ENCODE data around the gene STAT5B. TPM values are rescaled to one million over a fixed set of nuclear protein-coding genes. Genes with fewer than 3 reads are reported as not detected.

Gene STAT5B
- total RNA-seq, 1 experiment from 2014 or later, result 7.1 TPM

DNA sequence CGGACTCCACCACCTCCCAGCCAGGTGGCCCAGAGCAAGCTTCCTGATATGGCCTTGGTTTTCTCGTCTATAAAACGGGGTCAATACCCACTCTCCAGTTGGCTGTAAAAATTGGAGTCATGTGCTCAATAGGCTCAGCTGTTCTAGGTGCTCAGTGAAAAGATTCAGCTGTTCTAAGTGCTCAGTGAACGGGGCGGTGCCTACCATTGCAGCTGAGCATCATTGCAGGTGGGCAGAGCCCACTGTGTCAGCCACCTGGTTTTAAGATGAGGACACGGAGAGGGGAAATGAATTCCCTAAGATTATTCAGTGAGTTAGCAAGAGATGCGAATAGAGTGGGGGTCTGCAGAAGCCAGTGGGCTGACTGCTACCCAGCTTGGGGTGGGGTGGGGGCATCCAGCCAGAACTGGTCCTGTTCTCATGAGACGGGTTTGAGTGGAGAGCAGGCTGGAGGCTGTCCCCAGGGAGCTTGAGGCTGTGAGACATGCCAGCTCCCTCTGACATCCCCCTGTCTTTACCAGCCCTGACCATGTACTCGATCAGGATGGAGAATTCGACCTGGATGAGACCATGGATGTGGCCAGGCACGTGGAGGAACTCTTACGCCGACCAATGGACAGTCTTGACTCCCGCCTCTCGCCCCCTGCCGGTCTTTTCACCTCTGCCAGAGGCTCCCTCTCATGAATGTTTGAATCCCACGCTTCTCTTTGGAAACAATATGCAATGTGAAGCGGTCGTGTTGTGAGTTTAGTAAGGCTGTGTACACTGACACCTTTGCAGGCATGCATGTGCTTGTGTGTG is 34.0 kb upstream of the STAT5B start (continued):
- TF ChIP-seq, protein P1, sequence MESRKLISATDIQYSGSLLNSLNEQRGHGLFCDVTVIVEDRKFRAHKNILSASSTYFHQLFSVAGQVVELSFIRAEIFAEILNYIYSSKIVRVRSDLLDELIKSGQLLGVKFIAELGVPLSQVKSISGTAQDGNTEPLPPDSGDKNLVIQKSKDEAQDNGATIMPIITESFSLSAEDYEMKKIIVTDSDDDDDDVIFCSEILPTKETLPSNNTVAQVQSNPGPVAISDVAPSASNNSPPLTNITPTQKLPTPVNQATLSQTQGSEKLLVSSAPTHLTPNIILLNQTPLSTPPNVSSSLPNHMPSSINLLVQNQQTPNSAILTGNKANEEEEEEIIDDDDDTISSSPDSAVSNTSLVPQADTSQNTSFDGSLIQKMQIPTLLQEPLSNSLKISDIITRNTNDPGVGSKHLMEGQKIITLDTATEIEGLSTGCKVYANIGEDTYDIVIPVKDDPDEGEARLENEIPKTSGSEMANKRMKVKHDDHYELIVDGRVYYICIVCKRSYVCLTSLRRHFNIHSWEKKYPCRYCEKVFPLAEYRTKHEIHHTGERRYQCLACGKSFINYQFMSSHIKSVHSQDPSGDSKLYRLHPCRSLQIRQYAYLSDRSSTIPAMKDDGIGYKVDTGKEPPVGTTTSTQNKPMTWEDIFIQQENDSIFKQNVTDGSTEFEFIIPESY (IDR thresholded peaks at IDR 0.05; ENCODE audit: extremely low read depth, insufficient replicate concordance, low read length), result no peak
- no peak for TF ChIP-seq POLR2AphosphoS5 (IDR thresholded peaks at IDR 0.05; ENCODE audit: low read depth, low read length)
- TF ChIP-seq TCF7L2 (IDR thresholded peaks at IDR 0.05; ENCODE audit: borderline replicate concordance, extremely low read depth, insufficient read depth, insufficient read length), result no peak
- TF ChIP-seq CBX3 (IDR thresholded peaks at IDR 0.05; ENCODE audit: low read depth), result no peak

- Histone ChIP-seq H3K9me3 (ENCODE audit: control insufficient read depth in 1 of 2, insufficient read depth in 1 of 2, low read depth in 1 of 2, low read length in 2 of 2) (no peaks in the 10 kb centered on the region), H2AFZ (ENCODE audit: low read depth, low read length, poor library complexity, severe bottlenecking) (no peak overlapping the region), H3K27me3 (ENCODE audit: insufficient read depth, low read length) (no peaks in the 10 kb centered on the region), H3K36me3 (ENCODE audit: control insufficient read depth in 1 of 2, insufficient read depth in 2 of 2, low read length in 2 of 2) (no peaks in the 10 kb centered on the region; a peak in 1 of 4 replicates), H3K4me1 (ENCODE audit: control insufficient read depth in 1 of 2, insufficient read depth in 2 of 2, low read length in 2 of 2) (no peaks in the 10 kb centered on the region), H3K9ac (ENCODE audit: low read length) (no peak overlapping the region), H3K4me2 (ENCODE audit: low read length) (no peak overlapping the region), H3K27ac (ENCODE audit: low read depth, low read length) (no peak overlapping the region), H3K9me2 (ENCODE audit: insufficient read depth) (no peaks in the 10 kb centered on the region), H3K79me2 (ENCODE audit: insufficient read depth, low read length) (no peaks in the 10 kb centered on the region), H3K4me3 (replicated peaks in 1 of 2; ENCODE audit: low read depth in 1 of 2, low read length in 2 of 2) (no peak overlapping the region), H4K20me1 (ENCODE audit: insufficient read depth) (no peaks in the 10 kb centered on the region)
- ATAC-seq (no peak), DNase-seq (ENCODE audit: low read depth, low spot score) (no peak)
- no peak for TF ChIP-seq EZH2 (IDR thresholded peaks at IDR 0.05)
- TF ChIP-seq MAX (IDR thresholded peaks at IDR 0.05), result no peak
- no peak for TF ChIP-seq SIN3A (IDR thresholded peaks at IDR 0.05; ENCODE audit: low read depth)
- no peak for TF ChIP-seq FOSL1 (IDR thresholded peaks at IDR 0.05; ENCODE audit: low read depth)
- no peak for TF ChIP-seq SP1 (IDR thresholded peaks at IDR 0.05; ENCODE audit: low read depth)
- TF ChIP-seq, protein P1 (IDR thresholded peaks at IDR 0.05; ENCODE audit: extremely low read depth, insufficient replicate concordance, low read length), result no peak
- intact Hi-C loops (cut with micrococcal nuclease), result no loop called here
- CTCF ChIA-PET, result no interaction called here
- RAD21 ChIA-PET (ENCODE audit: low non-redundant PET in 1 of 2, low total read pairs in 2 of 2, uncharacterized antibody in 2 of 2, unreplicated experiment in 2 of 2), result no interaction called here
- POLR2A ChIA-PET, result no interaction called here
- no TSS peak for BruUV-seq (replicated peaks)
These were observed 33.0 kb upstream of the STAT5B start for GRCh38 chr17:42309142-42309541.

Data from HCT116 (cell line).